OCI-LY7 (cell line): ENCODE data around the gene TMEM179. TPM values are rescaled to one million over a fixed set of nuclear protein-coding genes. Genes with fewer than 3 reads are reported as not detected.

Experiments
- BruUV-seq: library from RNA; stranded (reverse); fragments of 400-500 nt; replicated peaks from 2 replicates; lab custom pipeline; 2021; lab: Mats Ljungman, UMichigan
- CTCF ChIA-PET: fragments of 300-600 bp; sonication (Branson Sonifier 250); formaldehyde crosslinking; loops from one replicate; lab custom pipeline; 2022; ENCODE audit warnings: antibody characterized with exemption; ENCODE audit not compliant: unreplicated experiment; lab: Charles Lee
- POLR2A ChIA-PET: fragments of 300-600 bp; sonication (Branson Sonifier 250); formaldehyde crosslinking; loops from one replicate; lab custom pipeline; 2022; ENCODE audit warnings: antibody characterized with exemption; lab: Charles Lee
- DNase-seq: peaks from one replicate; pipeline ENCODE4 v3.0.0-alpha.2; 2015; ENCODE audit warnings: low spot score
- H2AFZ ChIP-seq: fragments of 200-600 bp; sonication (generic), shearing (Covaris generic); 2 replicates; pipeline ENCODE4 v1.6.1; 2014; ENCODE audit warnings: mild to moderate bottlenecking, antibody characterized with exemption, low read length, moderate library complexity
- H3K27ac ChIP-seq: fragments of 200-600 bp; sonication (generic); 2 replicates; pipeline ENCODE4 v1.5.1; 2014; ENCODE audit warnings: mixed run types, low read depth, mild to moderate bottlenecking, moderate library complexity, low read length, inconsistent platforms; ENCODE audit not compliant: poor library complexity, severe bottlenecking
- H3K36me3 ChIP-seq: fragments of 200-600 bp; sonication (generic); 2 replicates; pipeline ENCODE4 v1.6.1; 2014; ENCODE audit warnings: mild to moderate bottlenecking, antibody characterized with exemption, low read length, moderate library complexity, mixed read lengths; ENCODE audit not compliant: insufficient read depth
- H3K4me1 ChIP-seq: fragments of 200-600 bp; sonication (generic); 2 replicates; pipeline ENCODE4 v1.5.1; 2014; ENCODE audit warnings: mild to moderate bottlenecking, low read length; ENCODE audit not compliant: insufficient read depth, poor library complexity, severe bottlenecking
- H3K4me2 ChIP-seq: fragments of 200-600 bp; sonication (generic); 2 replicates; pipeline ENCODE4 v1.6.1; 2014; ENCODE audit warnings: mild to moderate bottlenecking, low read length
- H3K4me3 ChIP-seq: fragments of 200-600 bp; sonication (generic); 2 replicates; pipeline ENCODE4 v1.5.1; 2014; ENCODE audit warnings: mild to moderate bottlenecking, low read depth, low read length; ENCODE audit not compliant: poor library complexity, severe bottlenecking
- H3K79me2 ChIP-seq: fragments of 200-600 bp; sonication (generic); 2 replicates; pipeline ENCODE4 v1.6.1; 2016; ENCODE audit warnings: low read depth, mild to moderate bottlenecking, low read length, moderate library complexity, mixed read lengths; ENCODE audit not compliant: insufficient read depth
- H3K9me2 ChIP-seq: fragments of 200-600 bp; sonication (generic); 2 replicates; pipeline ENCODE4 v1.6.1; 2016; ENCODE audit warnings: mild to moderate bottlenecking, low read length, mixed read lengths; ENCODE audit not compliant: insufficient read depth
- H3K9me3 ChIP-seq: fragments of 200-600 bp; sonication (generic); 2 replicates; pipeline ENCODE4 v1.6.1; 2014; ENCODE audit warnings: mild to moderate bottlenecking, mixed run types, low read length, mixed read lengths
- H4K20me1 ChIP-seq: fragments of 200-600 bp; sonication (generic); 2 replicates; pipeline ENCODE4 v1.6.1; 2014; ENCODE audit warnings: mild to moderate bottlenecking, antibody characterized with exemption, low read length, moderate library complexity, mixed read lengths; ENCODE audit not compliant: insufficient read depth
- CTCF ChIP-seq: fragments of 200-600 bp; sonication (generic); conservative IDR thresholded peaks from 2 replicates; pipeline ENCODE4 v1.5.1; 2014; ENCODE audit warnings: mild to moderate bottlenecking, antibody characterized with exemption, low read length, moderate library complexity, mixed read lengths
- EZH2phosphoT487 ChIP-seq: fragments of 200-600 bp; sonication (generic); IDR thresholded peaks from 2 replicates; pipeline ENCODE4 v1.6.1; 2018; ENCODE audit warnings: low read depth, borderline replicate concordance, mild to moderate bottlenecking, mixed run types, antibody characterized with exemption, low read length, moderate library complexity, mixed read lengths
- intact Hi-C: fragments of 100-400 bp; cut with micrococcal nuclease; formaldehyde crosslinking; loops from one replicate; pipeline ENCODE4 v1.10.0; 2022; ENCODE audit not compliant: unreplicated experiment
- total RNA-seq, 2 experiments: library from RNA; depleted of rRNA in 1 of 2; stranded (reverse); fragments of >200 nt in 1 of 2; shearing (Covaris generic) in 1 of 2; gene quantifications; 2 replicates each; pipeline ENCODE4 v1.2.3, GENCODE V29; 2014 to 2022

TMEM179 gene
- total RNA-seq, 2 experiments from 2014 or later: not detected

GRCh38 chr14:104644091-104644635, 39.6 kb upstream of the TMEM179 start:
- Histone ChIP-seq H3K4me3 (no peak overlapping the region), H3K79me2 (no peaks in the 10 kb centered on the region), H3K4me1 (no peaks in the 10 kb centered on the region), H3K27ac (no peak overlapping the region), H2AFZ (no peak overlapping the region), H3K9me2 (no peaks in the 10 kb centered on the region), H3K36me3 (no peaks in the 10 kb centered on the region), H3K9me3 (no peaks in the 10 kb centered on the region), H3K4me2 (no peak overlapping the region), H4K20me1 (no peaks in the 10 kb centered on the region)
- CTCF ChIA-PET: no interaction called here
- no peak for DNase-seq
- intact Hi-C loops: loop anchor here (10.0 kb wide), 1 partner anchor 569 kb away; no protein-coding TSS in a partner anchor
- BruUV-seq: no TSS peak
- POLR2A ChIA-PET: no interaction called here
- TF ChIP-seq EZH2phosphoT487 (no peak), CTCF (no peak)

DNA sequence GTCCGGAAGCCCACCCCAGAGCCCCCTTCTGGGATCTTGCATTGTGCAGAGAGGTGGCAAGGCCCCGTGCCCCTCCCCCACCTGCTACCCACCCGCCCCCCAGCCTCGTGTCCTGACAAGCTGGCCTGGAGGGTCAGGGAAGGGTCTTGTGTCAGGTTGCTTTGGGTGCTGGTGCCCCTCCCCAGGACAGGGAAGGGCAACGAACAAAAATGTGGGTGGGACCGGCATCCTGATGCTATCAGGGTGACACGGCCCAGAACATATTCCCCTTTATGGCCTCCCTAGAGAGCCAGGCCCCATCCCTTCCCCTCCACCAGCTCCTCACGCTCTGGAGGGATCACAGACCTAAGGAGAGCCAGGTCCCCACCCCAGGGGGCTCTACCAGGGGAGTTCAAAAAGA, 38.7 kb upstream of the TMEM179 start:
- Histone ChIP-seq H3K9me3 (no peaks in the 10 kb centered on the region), H2AFZ (no peak overlapping the region), H3K4me3 (no peak overlapping the region), H3K4me1 (no peaks in the 10 kb centered on the region), H3K79me2 (no peaks in the 10 kb centered on the region), H3K4me2 (no peak overlapping the region), H3K9me2 (no peaks in the 10 kb centered on the region), H3K27ac (no peak overlapping the region), H3K36me3 (no peaks in the 10 kb centered on the region), H4K20me1 (no peaks in the 10 kb centered on the region)
- no peak for TF ChIP-seq CTCF
- no peak for TF ChIP-seq EZH2phosphoT487
- no peak for DNase-seq
- ChIA-PET POLR2A (no interaction called here), CTCF (no interaction called here)
- BruUV-seq: no TSS peak
- intact Hi-C loops: loop anchor here (10.0 kb wide), 1 partner anchor 569 kb away; no protein-coding TSS in a partner anchor

GRCh38 chr14:104642540-104642868, 37.9 kb upstream of the TMEM179 start:
- Histone ChIP-seq H3K4me3 (no peak overlapping the region), H3K79me2 (no peaks in the 10 kb centered on the region), H3K36me3 (no peaks in the 10 kb centered on the region), H3K9me3 (no peaks in the 10 kb centered on the region), H3K4me2 (no peak overlapping the region), H4K20me1 (no peaks in the 10 kb centered on the region), H2AFZ (no peak overlapping the region), H3K9me2 (no peaks in the 10 kb centered on the region), H3K27ac (no peak overlapping the region), H3K4me1 (no peaks in the 10 kb centered on the region)
- no TSS peak for BruUV-seq
- no peak for TF ChIP-seq CTCF
- TF ChIP-seq EZH2phosphoT487: no peak
- no peak for DNase-seq
- intact Hi-C loops: loop anchor here (10.0 kb wide), 1 partner anchor 568 kb away; no protein-coding TSS in a partner anchor
- ChIA-PET CTCF (no interaction called here), POLR2A (no interaction called here)
